HG03039 (cell line): ENCODE data around the gene C12orf75.
"Not testable (repeated sequence)": the region's sequence is repeated elsewhere in the genome, so short reads cannot be mapped to it uniquely, and the experiment has no call there.

ENCODE experiments used
- ATAC-seq: cut with Tn5 transposase; IDR thresholded peaks from one replicate; pipeline ENCODE4 v1.9.1; 2021; ENCODE audit warnings: mild to moderate bottlenecking, moderate library complexity; ENCODE audit not compliant: unreplicated experiment

The C12orf75 gene

DNA sequence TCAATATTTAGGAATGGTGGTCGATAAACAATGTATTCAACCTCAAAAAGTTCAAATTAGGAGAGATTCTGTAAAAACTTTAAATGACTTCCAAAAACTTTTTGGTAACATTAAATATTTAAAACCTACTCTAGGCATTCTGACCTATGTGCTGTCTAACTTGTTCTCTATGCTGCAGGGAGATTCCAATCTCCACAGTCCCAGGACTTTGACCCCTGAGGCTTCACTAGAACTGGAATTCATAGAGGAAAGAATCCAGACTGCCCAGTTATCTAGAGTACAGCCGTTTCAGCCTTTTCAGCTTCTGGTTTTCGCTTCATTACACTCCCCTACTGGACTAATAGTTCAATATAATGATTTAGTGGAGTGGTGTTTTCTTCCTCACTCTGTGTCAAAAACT is 21.1 kb upstream of the C12orf75 start:
- ATAC-seq: not testable (repeated sequence)

DNA sequence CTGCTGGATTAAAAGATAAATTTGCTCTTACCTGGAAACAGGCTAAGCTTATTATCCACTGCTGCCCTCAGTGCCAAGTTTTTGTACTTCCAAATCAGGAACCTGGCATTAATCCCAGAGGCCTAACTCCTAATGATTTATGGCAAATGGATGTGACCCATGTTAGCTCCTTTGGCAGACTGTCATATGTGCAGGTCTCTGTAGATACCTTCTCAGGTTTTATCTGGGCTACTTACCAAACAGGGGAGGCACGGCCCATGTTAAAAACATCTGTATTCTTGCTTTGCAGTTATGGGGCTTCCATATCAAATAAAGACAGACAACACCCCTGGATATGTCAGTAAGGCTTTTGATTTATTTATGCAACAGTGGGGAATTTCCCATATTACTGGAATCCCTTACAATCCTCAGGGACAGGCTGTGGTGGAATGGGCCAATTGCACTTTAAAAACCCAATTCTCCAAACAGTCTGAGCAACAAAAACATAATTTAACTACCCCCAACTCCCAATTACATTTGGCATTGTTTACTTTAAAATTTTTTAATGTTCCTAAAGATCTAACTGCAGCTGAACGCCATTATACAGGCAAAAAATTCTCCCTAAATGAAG is 19.9 kb upstream of the C12orf75 start:
- ATAC-seq: not testable (repeated sequence)

DNA sequence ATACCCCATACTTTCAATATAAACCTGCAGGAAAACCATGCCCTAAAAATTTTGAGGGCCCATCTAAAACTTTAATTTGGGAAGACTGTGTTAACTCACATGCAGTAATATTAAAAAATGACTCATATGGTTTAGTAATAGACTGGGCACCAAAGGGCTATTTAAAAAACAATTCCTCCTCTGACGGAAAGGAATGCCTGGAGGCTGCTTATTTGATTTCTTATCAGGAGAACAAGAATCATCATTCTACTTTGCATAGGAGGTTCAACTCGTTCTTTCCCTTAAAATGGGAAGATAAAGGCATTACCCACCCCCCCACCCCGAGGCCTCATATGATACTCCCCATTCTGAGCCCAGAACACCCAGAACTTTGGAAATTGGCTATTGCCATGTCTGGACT is 18.6 kb upstream of the C12orf75 start:
- ATAC-seq: not testable (repeated sequence)

DNA sequence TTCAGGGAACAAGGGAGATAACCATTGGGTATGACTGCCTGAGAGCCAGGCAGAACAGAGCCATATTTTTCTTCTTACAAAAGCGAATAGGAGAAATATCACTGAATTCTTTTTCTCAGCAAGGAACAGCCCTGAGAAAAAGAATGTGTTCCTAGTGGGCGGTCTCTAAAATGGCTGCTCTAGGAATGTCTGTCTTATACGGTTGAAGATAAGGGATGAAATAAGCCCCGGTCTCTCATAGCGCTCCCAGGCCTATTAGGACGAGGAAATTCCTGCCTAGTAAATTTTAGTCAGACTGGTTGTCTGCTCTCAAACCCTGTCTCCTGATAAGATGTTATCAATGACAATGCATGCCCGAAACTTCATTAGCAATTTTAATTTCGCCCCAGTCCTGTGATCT is 16.7 kb upstream of the C12orf75 start:
- not testable (repeated sequence) for ATAC-seq

DNA sequence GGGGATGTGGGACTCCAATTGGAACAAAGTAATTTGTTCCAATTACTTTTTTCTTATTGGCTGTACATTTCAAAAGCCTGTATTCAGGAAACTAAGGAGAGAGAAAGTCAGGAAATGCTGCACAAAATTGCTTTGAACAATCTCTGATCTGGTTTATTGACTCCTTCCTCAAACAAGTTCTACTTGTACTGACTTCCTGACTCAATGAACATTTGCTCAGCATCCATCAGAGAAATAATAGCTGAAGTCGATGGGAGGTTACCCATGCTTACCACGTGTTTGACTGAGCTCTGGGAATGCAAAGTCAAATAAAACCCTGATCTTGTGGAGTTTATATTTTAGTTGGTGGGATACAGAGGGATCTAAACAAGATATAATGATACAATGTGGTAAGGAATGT is 15.4 kb upstream of the C12orf75 start:
- ATAC-seq: no peak

DNA sequence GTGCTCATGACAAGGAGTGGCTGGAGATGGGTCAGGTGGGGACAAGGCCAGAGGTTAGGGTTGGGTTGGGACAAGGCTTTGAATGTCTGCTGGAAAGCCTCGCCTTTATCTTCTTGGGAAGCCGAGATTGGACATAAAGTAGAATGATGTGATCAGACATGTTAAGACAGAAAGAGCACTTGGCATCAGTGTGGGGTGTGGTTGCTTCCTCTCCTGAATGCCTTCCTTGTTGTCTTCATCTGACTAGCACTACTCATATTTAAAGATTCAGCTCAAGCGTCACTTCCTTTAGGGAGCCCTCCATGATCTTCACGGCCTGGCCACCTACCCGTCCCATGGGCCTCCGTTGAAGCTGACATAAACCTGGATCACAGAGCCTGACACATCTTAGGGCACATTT is 14.8 kb upstream of the C12orf75 start:
- ATAC-seq: no peak

DNA sequence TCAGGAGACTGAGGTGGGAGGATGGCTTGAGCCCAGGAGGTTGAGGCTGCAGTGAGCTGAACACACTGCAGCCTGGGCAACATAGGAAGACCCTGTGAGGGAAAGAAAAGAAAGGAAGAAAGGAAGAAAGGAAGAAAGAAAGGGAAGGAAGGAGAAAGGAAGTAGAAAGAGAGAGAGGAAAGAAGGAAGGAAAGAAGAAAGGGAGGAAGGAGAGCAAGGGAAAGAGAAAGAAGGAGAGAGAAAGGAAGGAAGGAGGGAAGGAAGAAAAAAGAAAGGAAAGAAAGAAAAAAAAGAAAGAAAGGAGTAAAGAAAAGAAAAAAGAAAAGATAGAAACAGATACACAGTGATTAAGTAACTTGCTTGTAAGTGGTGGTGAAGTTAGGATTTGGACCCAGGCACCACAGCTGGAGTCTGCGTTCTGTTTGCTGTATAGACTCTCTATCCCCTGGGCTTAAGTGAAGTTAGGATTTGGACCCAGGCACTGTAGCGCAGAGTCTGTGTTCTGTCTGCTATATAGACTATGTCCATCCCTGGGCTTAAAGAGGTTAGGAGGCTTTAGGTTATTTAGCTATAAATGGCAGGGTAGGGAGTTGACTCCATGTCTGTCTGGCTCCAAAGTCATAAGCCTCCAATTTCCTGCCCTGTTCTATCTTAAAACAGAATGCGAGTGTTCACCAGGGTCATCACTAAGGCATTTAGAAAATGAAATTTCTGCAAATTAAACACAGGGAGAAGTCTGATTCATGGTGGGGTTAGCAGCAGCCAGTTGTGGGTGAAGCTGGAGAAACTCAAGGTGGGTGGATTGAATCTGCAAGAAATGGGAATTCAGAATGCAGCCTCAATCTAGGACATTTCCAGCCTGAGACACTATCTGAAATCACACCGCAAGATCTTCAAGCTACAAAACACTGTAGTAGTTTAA is 13.3 kb upstream of the C12orf75 start:
- ATAC-seq: no peak

DNA sequence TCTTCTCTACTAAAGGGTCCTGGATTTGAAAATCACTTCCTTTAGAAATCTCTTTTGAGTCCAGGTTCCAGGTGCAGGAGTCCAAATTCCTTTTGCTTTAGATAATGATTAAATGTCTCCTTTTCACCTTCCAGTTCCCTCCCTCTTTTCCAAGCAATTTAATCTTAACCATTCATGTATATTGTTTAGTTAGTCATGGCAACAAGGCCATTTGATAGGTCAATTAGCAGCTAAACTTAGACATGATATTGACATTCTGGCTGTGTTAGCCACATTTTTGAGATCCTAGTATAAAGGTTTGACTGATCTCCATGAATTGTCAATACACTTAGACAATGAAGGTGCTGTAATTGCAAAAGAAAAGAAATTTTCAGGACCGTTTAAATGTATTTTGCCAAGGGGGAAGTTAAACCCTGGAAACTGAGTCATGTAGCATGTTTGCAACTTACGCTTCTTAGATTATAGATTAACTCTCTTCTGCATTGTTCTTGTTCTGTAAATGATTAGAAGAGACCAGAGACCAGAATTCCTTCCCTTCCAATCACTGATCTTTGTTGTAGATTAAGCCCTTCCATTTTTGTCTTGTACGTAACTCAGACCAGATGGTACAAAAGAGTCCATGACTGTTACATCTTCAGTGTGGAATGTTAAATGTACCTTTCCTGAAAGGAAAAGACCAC is 12.4 kb upstream of the C12orf75 start:
- ATAC-seq: no peak

DNA sequence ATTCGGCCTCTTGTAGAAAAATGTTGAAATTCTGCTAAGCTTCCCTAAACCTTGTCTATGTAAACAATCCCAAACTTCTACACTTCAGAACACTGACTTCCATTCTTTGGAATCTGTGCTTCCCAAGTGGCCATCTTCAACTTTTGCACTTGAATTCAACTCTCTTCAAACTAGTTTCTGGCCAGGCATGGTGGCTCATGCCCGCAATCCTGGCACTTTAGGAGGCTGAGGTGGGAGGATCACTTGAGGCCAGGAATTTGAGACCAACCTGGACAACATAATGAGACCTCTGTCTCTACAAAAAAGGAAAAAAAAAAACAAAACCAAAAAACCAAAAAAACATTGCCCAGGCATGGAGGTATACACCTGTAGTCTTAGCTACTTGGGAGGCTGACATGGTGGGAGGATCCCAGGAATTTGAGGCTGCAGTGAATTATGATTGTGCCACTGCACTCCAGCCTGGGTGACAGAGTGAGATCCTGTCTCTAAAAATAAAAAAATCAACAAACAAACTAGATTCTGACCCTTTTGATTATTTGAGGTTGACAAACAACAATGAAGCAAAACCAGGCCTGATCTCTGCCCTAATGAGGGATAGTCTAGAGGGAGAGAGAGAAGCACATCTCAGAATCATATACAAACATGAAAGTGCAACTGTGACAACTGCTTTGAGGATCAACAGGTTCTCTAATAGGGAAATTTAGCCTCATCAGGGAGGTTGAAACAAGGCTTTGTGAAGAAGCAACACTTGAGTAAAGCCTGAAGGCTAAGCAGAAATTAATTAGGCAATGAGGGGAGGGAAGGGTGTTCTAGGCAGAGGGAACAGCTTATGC is 11.6 kb upstream of the C12orf75 start:
- ATAC-seq: no peak

DNA sequence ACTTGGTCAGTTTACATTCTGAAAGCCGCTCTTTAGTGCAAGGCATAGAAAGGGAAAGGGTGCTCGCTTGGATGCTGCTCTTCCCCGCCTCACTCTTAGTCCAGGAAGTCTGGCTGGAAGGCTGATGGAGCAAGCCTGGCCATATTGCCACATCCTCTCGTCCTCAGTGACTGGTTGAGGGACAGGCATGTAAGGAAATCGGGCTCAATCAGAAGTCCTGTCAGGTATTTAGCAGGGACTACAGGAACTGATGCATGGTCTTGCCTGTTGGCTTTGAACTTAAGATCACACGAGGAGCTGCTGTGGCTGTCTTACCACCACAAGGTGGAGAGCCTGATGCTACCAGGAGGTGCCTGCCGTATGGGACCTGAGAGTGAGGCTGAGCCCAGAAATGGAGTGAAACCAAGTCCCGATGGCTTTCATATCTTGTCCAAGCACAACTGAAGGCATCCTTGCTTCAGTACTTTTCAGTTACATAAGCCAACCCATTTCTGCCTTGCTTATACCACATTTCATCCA is 10.7 kb upstream of the C12orf75 start:
- no peak for ATAC-seq

DNA sequence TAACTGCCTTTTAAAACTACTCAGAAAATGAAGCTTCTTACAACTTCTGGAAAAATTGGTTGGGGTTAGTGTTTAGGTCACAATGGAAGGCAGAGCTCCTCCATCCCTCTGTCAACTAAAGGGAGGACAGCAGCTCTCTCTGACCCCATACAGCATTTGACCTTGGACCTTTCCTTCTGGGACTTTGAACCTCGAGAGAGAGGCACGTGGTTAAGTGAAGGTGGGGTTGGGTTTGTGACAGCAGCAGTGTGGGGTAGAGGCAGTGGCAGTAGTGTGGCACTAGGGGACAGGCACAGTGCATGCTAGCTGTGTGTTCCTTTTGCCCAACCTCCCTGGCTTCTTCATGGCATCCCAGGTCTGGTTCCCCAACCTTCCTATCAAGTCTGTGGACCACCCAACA is 9.4 kb upstream of the C12orf75 start:
- ATAC-seq: no peak

DNA sequence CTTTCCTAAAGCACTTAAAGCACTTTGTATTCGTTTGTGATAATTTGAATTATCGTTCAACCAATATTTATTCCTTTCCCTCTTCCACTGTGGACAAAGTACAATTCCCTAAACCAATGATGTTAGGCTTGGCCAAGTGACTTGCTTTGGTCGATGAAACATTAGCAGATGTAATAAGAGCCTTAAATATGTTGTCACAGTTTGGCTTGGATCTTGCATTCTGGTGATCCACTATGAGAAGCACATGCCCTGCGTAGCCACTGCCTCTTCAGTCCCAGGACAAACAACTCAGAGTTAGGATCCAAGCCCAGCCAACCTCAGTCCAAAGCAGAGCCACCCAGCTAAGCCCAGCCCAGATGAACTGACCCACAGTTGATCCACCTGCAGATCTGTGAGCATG is 8.4 kb upstream of the C12orf75 start:
- ATAC-seq: no peak

DNA sequence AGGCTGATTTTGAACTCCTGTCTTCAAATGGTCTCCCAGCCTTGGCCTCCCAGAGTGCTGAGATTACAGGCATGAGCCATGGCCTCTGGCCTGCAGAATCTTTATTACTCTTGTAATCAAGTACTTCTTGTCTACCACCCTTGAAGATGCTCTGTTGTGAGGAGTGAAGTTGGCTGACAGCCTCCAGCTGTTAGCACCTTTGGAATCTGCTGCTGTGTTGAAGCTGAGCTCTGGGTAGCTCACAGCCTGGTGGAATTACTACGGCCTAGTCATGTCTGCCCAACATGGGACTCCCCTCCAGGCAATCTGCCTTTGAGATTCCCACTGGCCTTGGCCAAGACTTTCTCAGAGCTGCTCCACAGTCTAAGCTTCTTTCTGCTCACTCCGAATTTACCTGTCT is 5.8 kb upstream of the C12orf75 start:
- no peak for ATAC-seq

DNA sequence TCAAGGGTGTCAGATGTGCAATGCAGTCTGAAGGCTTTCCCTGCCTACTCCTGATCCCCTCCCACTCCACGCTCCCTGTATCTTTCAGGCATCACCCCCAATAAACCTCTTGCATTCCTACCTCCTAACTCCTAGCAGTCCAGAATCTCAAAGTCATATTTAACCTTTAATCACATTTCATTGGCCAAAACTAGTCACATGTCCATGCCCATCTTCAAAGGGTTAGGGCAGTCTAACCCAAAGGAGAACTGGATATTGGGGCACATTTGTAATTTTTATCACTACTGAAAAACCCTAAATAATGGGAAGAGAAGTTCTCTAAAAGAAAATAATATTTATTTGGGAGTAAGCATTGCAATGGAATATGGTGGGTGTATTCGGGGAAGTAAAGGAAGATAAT is 5.4 kb upstream of the C12orf75 start:
- ATAC-seq: no peak

DNA sequence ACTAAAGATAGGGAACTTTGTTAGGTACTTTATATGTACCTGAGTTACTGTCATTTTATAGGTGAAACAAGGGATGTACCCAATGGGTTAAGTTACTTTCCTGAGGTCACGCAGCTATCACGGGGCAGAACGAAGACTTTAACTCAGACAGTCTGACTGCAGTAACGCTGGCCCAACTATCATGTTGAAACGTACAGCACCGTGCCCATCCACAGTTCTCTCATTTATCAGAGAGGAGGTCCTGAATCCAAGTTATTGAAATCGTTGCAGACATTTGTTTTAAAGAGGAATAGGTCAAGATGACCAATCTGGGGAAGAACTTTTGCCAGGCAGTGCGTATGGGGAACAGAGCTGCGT is 587 bp upstream of the C12orf75 start:
- ATAC-seq: no peak

DNA sequence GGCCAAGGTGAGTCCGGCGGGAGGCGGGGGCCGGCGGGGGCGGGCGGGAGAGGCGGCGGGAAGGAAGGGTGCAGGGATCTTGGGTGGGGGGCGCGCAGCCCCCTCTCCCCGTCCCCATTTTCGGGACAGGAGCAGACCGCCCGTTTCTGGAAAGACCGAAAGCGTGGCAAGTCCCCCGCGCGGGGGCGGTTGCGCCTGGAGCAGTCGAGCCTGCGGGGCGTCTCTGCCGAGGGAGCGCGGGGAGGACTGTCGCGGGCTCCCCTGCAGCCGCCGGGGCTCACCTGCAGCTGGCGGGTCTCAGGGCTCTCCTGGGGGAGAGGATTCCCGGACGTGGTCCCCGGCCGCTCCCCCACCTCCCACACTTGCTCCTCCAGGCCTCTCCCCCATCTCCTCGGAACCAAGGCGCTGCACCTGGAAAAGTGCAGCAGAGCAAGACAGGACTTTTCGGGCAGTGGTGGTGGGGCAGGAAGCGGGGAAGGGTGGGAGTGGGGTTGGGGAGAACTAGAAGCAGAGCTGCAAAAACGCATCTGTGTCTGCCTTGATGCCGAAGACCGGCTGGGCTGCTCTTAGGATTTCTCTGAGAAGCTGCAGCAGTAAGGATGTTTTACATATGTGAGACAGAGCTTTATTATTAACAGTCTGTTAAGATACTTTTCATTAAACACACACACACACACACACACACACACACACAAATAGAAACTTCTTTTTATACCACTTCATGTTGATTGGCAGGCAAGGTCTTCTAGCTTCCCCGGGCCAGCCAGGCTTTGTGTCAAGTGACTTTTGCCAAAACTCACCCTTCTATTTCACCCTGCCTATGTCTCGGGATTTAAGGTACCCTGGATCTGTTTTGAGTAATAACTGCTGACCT is 677 bp downstream of the C12orf75 start:
- peak; percentile 5 for ATAC-seq

DNA sequence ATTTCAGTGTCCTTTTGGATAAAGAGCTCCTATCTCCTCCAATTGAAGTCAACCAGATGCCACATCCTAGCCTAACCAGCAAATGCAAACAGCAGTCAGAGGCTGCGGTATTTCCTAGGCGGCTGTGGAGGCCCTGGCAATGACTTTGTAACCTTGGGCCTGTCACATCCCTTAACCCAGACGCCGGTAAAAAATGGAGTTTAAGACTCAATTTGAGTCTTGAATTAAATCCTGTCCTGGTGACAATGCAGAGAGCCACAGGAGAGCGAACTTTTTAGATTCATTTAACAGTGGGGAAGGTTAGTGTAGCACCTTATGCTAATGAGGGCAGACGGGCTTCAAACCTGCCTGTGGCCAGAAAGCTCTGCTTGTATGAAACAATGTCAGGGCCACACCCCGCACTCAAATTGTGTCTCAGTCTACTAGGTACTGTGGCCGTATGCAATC is 1.3 kb downstream of the C12orf75 start:
- ATAC-seq: no peak

DNA sequence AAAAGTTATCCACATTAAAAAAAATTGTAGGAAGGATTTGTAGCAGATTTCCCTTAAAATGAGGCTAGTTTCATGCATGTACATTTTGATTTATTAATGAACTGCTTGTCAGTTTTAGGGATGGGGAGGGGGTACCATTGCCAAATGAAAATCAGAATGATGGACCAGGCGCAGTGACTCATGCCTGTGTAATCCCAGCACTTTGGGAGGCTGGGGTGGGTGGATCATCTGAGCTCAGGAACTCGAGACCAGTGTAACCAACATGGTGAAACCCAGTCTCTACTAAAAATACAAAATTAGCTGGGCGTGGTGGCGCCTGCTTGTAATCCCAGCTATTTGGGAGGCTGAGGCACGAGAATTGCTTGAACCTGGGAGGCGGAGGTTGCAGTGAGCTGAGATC is 1.8 kb downstream of the C12orf75 start:
- ATAC-seq: not testable (repeated sequence)

DNA sequence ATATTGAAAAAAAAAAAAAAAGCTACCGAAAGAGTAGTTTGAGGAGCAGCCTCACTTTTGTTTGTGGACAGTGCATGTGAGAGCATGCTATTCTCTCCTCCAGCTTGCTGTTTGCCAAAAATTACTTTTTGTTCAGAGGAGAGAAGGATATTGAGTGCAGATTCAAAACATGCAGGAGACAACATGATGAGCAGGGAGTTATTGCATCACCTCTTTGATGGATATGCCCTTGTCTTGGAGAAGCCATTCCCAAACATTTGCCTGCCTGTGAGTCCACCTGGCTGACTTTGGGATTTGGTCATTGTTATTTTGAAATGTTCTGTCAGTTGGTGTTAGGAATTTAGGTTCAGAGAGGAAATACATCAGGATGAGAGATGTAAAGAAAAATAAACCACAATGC is 2.4 kb downstream of the C12orf75 start:
- no peak for ATAC-seq

DNA sequence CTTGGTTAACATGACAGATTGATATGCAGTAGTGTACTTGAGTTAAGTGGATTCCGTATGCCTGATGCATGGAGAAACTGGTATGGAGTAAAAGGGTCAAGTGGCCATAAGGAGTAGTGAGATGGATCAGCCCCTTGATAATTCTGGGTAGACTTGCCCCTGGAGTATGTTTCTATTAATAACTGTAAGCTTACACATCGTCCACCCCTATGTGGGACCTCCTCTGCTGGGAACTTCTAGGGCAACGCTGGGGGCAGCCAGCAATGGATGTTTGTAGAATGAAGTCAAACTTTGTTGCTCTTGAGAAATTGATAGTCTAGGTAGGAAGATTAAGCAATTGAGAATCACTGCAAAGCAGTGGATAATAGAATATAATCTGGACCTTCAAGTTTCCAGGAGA is 3.5 kb downstream of the C12orf75 start:
- ATAC-seq: no peak
